ENCODE measurements around the gene PDGFA.

DNA sequence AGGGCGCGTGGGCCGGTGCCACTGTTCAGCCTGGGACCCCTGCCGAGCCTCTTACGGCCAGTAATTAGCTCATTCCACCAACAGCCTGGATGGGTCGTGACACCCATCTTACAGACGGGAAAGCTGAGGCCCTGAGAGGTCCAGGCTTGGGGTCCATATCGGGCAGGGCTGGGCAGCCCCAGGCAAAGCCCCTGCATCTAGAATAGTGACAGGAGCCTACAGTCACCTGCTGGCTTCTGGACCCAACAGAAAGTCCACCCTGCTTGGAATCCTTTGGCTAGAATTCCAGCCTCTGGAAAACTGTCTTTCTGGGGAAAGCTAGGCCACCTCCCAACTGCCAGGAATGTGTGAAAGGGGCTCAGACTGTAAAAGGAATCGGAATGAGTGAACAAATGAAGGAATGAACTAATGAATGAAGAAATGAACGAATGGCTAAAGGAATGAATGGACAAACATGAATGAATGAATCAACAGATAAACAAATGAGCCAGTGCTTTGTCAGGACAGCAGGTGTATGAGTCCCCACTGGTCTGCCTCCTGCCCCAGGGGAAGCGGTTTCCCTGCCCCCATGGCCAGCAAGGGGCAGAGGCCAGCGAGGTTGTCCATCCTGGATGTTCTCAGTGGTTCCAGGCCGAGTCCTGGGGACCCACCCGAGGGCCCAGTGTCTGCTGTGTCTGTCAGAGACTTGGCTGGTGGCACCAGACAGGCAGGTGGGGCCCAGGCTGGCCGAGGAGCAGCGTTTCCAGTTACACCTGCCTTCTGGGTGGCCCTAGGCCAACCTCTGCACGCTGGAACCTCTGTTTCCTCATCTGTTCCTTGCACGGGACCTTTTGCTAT, 24.1 kb upstream of the PDGFA start:
- TF ChIP-seq TAF1 (IDR thresholded peaks at IDR 0.05; ENCODE audit: borderline replicate concordance, insufficient read depth, low read length) (no peak), REST (IDR thresholded peaks at IDR 0.05; ENCODE audit: insufficient read depth in 1 of 2, low read depth in 2 of 2, low read length in 2 of 2) (no peak)
